ENCODE measurements around the gene S100A11. TPM values are rescaled to one million over a fixed set of nuclear protein-coding genes. Genes with fewer than 3 reads are reported as not detected.
"Not testable (repeated sequence)": the region's sequence is repeated elsewhere in the genome, so short reads cannot be mapped to it uniquely, and the experiment has no call there.

The S100A11 gene
- polyA plus RNA-seq (2013, experiment 1 of 2), result 1,948 TPM
- 1,730 TPM for polyA plus RNA-seq (2013, experiment 2 of 2)

GRCh38 chr1:152036267-152037216 is at the start of gene S100A11:
TSS of gene S100A11 (minus strand) at chr1:152037004. CDS start at chr1:152036915, 89 bp downstream.
- H3K9me3 ChIP-seq (ENCODE audit: control insufficient read depth, low read length), result no peaks in the 10 kb centered on the region
- 0 to 1% methylated on average over 39 to 47 of the region's 53 CpGs for WGBS, 2 experiments (ENCODE audit: insufficient coverage in 2 of 2)
- peak within 1 kb of the TSS; percentile 91 for H3K27ac ChIP-seq (ENCODE audit: low read depth, low read length, severe bottlenecking)
- H3K36me3 ChIP-seq (ENCODE audit: control insufficient read depth, insufficient read depth, low read length), result peaks cover 28% of the 10 kb centered on the region
- peak within 1 kb of the TSS; percentile 94 for H3K4me3 ChIP-seq (ENCODE audit: extremely low read depth, insufficient read depth, low read length, poor library complexity, severe bottlenecking)
- peaks cover 4% of the 10 kb centered on the region for H3K4me1 ChIP-seq (ENCODE audit: control insufficient read depth, insufficient read depth, low read length, poor library complexity, severe bottlenecking)

GRCh38 chr1:152084853-152085252 is 48.0 kb upstream of the S100A11 start:
- no peak overlapping the region for H3K4me3 ChIP-seq (ENCODE audit: extremely low read depth, insufficient read depth, low read length, poor library complexity, severe bottlenecking)
- 29 to 33% methylated on average over 1 of the region's 1 CpG for WGBS, 2 experiments (ENCODE audit: insufficient coverage in 2 of 2)

DNA sequence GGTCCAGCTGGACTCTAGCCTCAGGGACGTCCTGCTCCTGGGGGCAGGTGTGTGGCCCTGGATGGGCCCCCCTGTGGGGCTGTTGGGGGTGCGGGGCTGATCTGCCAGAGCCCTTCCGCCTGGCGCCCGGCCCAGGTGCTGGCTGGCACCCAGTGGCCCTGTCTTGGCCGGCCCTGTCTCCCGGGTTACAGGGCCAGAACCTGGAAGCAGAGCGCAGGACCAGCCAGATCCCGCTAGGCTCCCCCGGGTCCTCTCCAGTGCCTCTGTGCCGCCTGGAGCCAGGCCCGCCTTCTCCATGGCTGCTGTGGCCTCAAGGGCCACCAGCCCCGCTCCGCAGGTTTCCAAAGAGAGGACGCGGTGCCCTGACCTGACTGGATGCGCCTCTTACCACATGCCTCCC is 44.2 kb upstream of the S100A11 start:
- H3K9me3 ChIP-seq (ENCODE audit: control insufficient read depth, low read length); H3K27ac ChIP-seq (ENCODE audit: low read depth, low read length, severe bottlenecking); H3K36me3 ChIP-seq (ENCODE audit: control insufficient read depth, insufficient read depth, low read length); H3K4me1 ChIP-seq (ENCODE audit: control insufficient read depth, insufficient read depth, low read length, poor library complexity, severe bottlenecking); H3K4me3 ChIP-seq (ENCODE audit: extremely low read depth, insufficient read depth, low read length, poor library complexity, severe bottlenecking): not testable (repeated sequence)
- 83 to 87% methylated on average over 10 to 15 of the region's 17 CpGs for WGBS, 2 experiments (ENCODE audit: insufficient coverage in 2 of 2)

More at GRCh38 chr1:152084853-152085252, 48.0 kb upstream of the S100A11 start:
- Histone ChIP-seq H3K36me3 (ENCODE audit: control insufficient read depth, insufficient read depth, low read length) (no peaks in the 10 kb centered on the region), H3K9me3 (ENCODE audit: control insufficient read depth, low read length) (no peaks in the 10 kb centered on the region), H3K4me1 (ENCODE audit: control insufficient read depth, insufficient read depth, low read length, poor library complexity, severe bottlenecking) (no peaks in the 10 kb centered on the region), H3K27ac (ENCODE audit: low read depth, low read length, severe bottlenecking) (no peak overlapping the region)

DNA sequence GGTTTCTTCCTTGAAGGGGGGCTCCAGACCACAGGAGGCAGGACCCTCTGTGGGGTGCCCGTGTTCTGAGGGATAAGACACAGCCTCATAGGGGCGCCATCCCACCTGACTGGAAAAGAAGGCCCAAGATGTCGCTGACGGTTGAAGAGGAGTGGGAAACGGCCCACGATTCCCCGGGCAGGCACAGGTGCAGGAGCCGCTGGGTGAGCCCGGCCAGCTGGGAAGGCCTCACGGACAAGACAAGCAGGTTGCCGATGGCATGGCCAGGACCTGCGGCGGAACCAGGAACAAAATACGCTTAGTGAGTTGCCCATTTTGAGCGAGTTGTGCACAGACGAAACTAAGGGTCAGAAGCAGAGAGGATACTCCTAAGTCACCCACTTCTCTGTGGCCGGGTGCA is 43.7 kb upstream of the S100A11 start:
- H3K9me3 ChIP-seq (ENCODE audit: control insufficient read depth, low read length); H3K36me3 ChIP-seq (ENCODE audit: control insufficient read depth, insufficient read depth, low read length); H3K27ac ChIP-seq (ENCODE audit: low read depth, low read length, severe bottlenecking); H3K4me3 ChIP-seq (ENCODE audit: extremely low read depth, insufficient read depth, low read length, poor library complexity, severe bottlenecking); H3K4me1 ChIP-seq (ENCODE audit: control insufficient read depth, insufficient read depth, low read length, poor library complexity, severe bottlenecking): not testable (repeated sequence)
- 90 to 93% methylated on average over 8 to 11 of the region's 17 CpGs for WGBS, 2 experiments (ENCODE audit: insufficient coverage in 2 of 2)

- no peaks in the 10 kb centered on the region for H3K9me3 ChIP-seq (ENCODE audit: control insufficient read depth, low read length)
- WGBS, 2 experiments (ENCODE audit: insufficient coverage in 2 of 2), result 80 to 89% methylated on average over 17 to 18 of the region's 24 CpGs
- no peaks in the 10 kb centered on the region for H3K4me1 ChIP-seq (ENCODE audit: control insufficient read depth, insufficient read depth, low read length, poor library complexity, severe bottlenecking)
- H3K36me3 ChIP-seq (ENCODE audit: control insufficient read depth, insufficient read depth, low read length), result no peaks in the 10 kb centered on the region
- no peak overlapping the region for H3K4me3 ChIP-seq (ENCODE audit: extremely low read depth, insufficient read depth, low read length, poor library complexity, severe bottlenecking)
- H3K27ac ChIP-seq (ENCODE audit: low read depth, low read length, severe bottlenecking), result no peak overlapping the region
Observed at GRCh38 chr1:152078831-152079441, 42.1 kb upstream of the S100A11 start.

GRCh38 chr1:152072311-152072710 is 35.5 kb upstream of the S100A11 start:
- no peak overlapping the region for H3K27ac ChIP-seq (ENCODE audit: low read depth, low read length, severe bottlenecking)
- 68 to 85% methylated on average over 3 of the region's 3 CpGs for WGBS, 2 experiments (ENCODE audit: insufficient coverage in 2 of 2)
- H3K36me3 ChIP-seq (ENCODE audit: control insufficient read depth, insufficient read depth, low read length), result no peaks in the 10 kb centered on the region

GRCh38 chr1:152071123-152071522 is 34.3 kb upstream of the S100A11 start:
- Histone ChIP-seq H3K27ac (ENCODE audit: low read depth, low read length, severe bottlenecking) (no peak overlapping the region), H3K4me1 (ENCODE audit: control insufficient read depth, insufficient read depth, low read length, poor library complexity, severe bottlenecking) (no peaks in the 10 kb centered on the region), H3K4me3 (ENCODE audit: extremely low read depth, insufficient read depth, low read length, poor library complexity, severe bottlenecking) (no peak overlapping the region), H3K36me3 (ENCODE audit: control insufficient read depth, insufficient read depth, low read length) (no peaks in the 10 kb centered on the region), H3K9me3 (ENCODE audit: control insufficient read depth, low read length) (no peaks in the 10 kb centered on the region)
- 92 to 94% methylated on average over 2 to 3 of the region's 3 CpGs for WGBS, 2 experiments (ENCODE audit: insufficient coverage in 2 of 2)

More at GRCh38 chr1:152072311-152072710, 35.5 kb upstream of the S100A11 start:
- Histone ChIP-seq H3K4me3 (ENCODE audit: extremely low read depth, insufficient read depth, low read length, poor library complexity, severe bottlenecking) (no peak overlapping the region), H3K4me1 (ENCODE audit: control insufficient read depth, insufficient read depth, low read length, poor library complexity, severe bottlenecking) (no peaks in the 10 kb centered on the region), H3K9me3 (ENCODE audit: control insufficient read depth, low read length) (no peaks in the 10 kb centered on the region)

- H3K27ac ChIP-seq (ENCODE audit: low read depth, low read length, severe bottlenecking), result no peak overlapping the region
- no peak overlapping the region for H3K4me3 ChIP-seq (ENCODE audit: extremely low read depth, insufficient read depth, low read length, poor library complexity, severe bottlenecking)
- H3K36me3 ChIP-seq (ENCODE audit: control insufficient read depth, insufficient read depth, low read length), result no peaks in the 10 kb centered on the region
- H3K4me1 ChIP-seq (ENCODE audit: control insufficient read depth, insufficient read depth, low read length, poor library complexity, severe bottlenecking), result no peaks in the 10 kb centered on the region
- WGBS, 2 experiments (ENCODE audit: insufficient coverage in 2 of 2), result 40% methylated on average over 1 of the region's 1 CpG; no CpG with 5 or more reads in 1 of the 2 experiments
- H3K9me3 ChIP-seq (ENCODE audit: control insufficient read depth, low read length), result no peaks in the 10 kb centered on the region
Observed at GRCh38 chr1:152067929-152068328, 31.1 kb upstream of the S100A11 start.

- Histone ChIP-seq H3K36me3 (ENCODE audit: control insufficient read depth, insufficient read depth, low read length) (no peaks in the 10 kb centered on the region), H3K4me1 (ENCODE audit: control insufficient read depth, insufficient read depth, low read length, poor library complexity, severe bottlenecking) (no peaks in the 10 kb centered on the region), H3K27ac (ENCODE audit: low read depth, low read length, severe bottlenecking) (no peak overlapping the region), H3K9me3 (ENCODE audit: control insufficient read depth, low read length) (no peaks in the 10 kb centered on the region), H3K4me3 (ENCODE audit: extremely low read depth, insufficient read depth, low read length, poor library complexity, severe bottlenecking) (no peak overlapping the region)
Observed at GRCh38 chr1:152067150-152067549, 30.3 kb upstream of the S100A11 start.

GRCh38 chr1:152061952-152062351 is 25.1 kb upstream of the S100A11 start:
- no peak overlapping the region for H3K4me3 ChIP-seq (ENCODE audit: extremely low read depth, insufficient read depth, low read length, poor library complexity, severe bottlenecking)

GRCh38 chr1:152053375-152053774 is 16.6 kb upstream of the S100A11 start:
- no peaks in the 10 kb centered on the region for H3K9me3 ChIP-seq (ENCODE audit: control insufficient read depth, low read length)

More at GRCh38 chr1:152061952-152062351, 25.1 kb upstream of the S100A11 start:
- Histone ChIP-seq H3K36me3 (ENCODE audit: control insufficient read depth, insufficient read depth, low read length) (no peaks in the 10 kb centered on the region), H3K4me1 (ENCODE audit: control insufficient read depth, insufficient read depth, low read length, poor library complexity, severe bottlenecking) (no peaks in the 10 kb centered on the region), H3K9me3 (ENCODE audit: control insufficient read depth, low read length) (no peaks in the 10 kb centered on the region), H3K27ac (ENCODE audit: low read depth, low read length, severe bottlenecking) (no peak overlapping the region)

More at GRCh38 chr1:152053375-152053774, 16.6 kb upstream of the S100A11 start:
- no peaks in the 10 kb centered on the region for H3K36me3 ChIP-seq (ENCODE audit: control insufficient read depth, insufficient read depth, low read length)
- peaks cover 3% of the 10 kb centered on the region for H3K4me1 ChIP-seq (ENCODE audit: control insufficient read depth, insufficient read depth, low read length, poor library complexity, severe bottlenecking)
- H3K27ac ChIP-seq (ENCODE audit: low read depth, low read length, severe bottlenecking), result no peak overlapping the region
- 86 to 88% methylated on average over 12 to 13 of the region's 13 CpGs for WGBS, 2 experiments (ENCODE audit: insufficient coverage in 2 of 2)
- no peak overlapping the region for H3K4me3 ChIP-seq (ENCODE audit: extremely low read depth, insufficient read depth, low read length, poor library complexity, severe bottlenecking)
